Measurements from ENCODE around the gene DACH1.

The DACH1 gene

DNA sequence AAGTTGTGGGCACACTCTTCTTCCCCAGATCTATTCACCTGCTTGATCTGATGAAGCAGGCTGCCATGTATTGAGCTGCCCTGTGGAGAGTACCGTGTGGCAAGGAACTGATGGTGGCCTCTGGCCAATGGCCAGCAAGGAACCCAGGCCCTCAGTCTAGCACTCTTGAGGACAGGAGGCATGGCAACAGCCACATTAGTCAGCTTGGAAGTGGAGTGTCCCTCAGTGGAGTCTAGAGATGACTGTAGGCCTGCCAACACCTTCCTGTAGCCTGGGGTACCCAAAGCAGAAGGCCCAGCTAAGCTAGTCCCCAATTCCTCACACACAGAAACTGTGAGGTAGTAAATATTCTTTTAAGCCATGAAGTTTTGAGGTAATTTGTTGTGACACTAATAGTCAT, 412.5 kb downstream of the DACH1 start:
- no peak overlapping the region for H2AK5ac ChIP-seq (ENCODE audit: low read length)
- no peaks in the 10 kb centered on the region for H3K27me3 ChIP-seq (ENCODE audit: insufficient read depth, low read length)
- H2BK5ac ChIP-seq (ENCODE audit: low read depth, low read length, poor library complexity), result no peak overlapping the region
- no peak for DNase-seq
- H4K91ac ChIP-seq (ENCODE audit: low read depth, low read length), result no peak overlapping the region
- no peaks in the 10 kb centered on the region for H3K36me3 ChIP-seq (ENCODE audit: control insufficient read depth in 1 of 2, insufficient read depth in 2 of 2, low read length in 2 of 2)
- no CpG with 5 or more reads among the region's 1 CpG for WGBS (ENCODE audit: extremely low coverage, insufficient coverage, insufficient read length)
- no peak overlapping the region for H3K14ac ChIP-seq (ENCODE audit: low read length)
- H3K27ac ChIP-seq (ENCODE audit: low read depth, low read length), result no peak overlapping the region
- peaks cover 1% of the 10 kb centered on the region for H3K9me3 ChIP-seq (ENCODE audit: insufficient read depth, low read depth, low read length)
- no peak overlapping the region for H3K9ac ChIP-seq (ENCODE audit: low read length)
- H3K4me1 ChIP-seq (ENCODE audit: control insufficient read depth in 1 of 2, insufficient read depth in 2 of 2, low read length in 2 of 2), result no peaks in the 10 kb centered on the region
- H3K4me3 ChIP-seq (ENCODE audit: low read depth, low read length), result no peak overlapping the region
- H3K4ac ChIP-seq (ENCODE audit: low read depth, low read length), result no peak overlapping the region
- H2AFZ ChIP-seq (ENCODE audit: insufficient read depth, low read length, poor library complexity), result no peak overlapping the region
- H3K18ac ChIP-seq (ENCODE audit: low read length), result no peak overlapping the region
- H2BK120ac ChIP-seq (ENCODE audit: insufficient read depth, low read length, poor library complexity), result no peak overlapping the region
- no peaks in the 10 kb centered on the region for H3K79me1 ChIP-seq (ENCODE audit: low read length)
- H3K23ac ChIP-seq (ENCODE audit: low read length), result no peak overlapping the region
- H3K79me2 ChIP-seq (ENCODE audit: control insufficient read depth, insufficient read depth, low read length, poor library complexity), result no peaks in the 10 kb centered on the region
- no peak overlapping the region for H3K4me2 ChIP-seq (ENCODE audit: low read length)
- no peak overlapping the region for H4K8ac ChIP-seq (ENCODE audit: low read depth, low read length)
- H4K12ac ChIP-seq (ENCODE audit: low read depth, low read length), result no peak overlapping the region
- no peak overlapping the region for H2BK12ac ChIP-seq (ENCODE audit: low read length)

GRCh38 chr13:71448080-71448630, 418.8 kb downstream of the DACH1 start:
- H3K4ac ChIP-seq (ENCODE audit: low read depth, low read length), result no peak overlapping the region
- H3K18ac ChIP-seq (ENCODE audit: low read length), result no peak overlapping the region
- H3K23ac ChIP-seq (ENCODE audit: low read length), result no peak overlapping the region
- no peak overlapping the region for H4K12ac ChIP-seq (ENCODE audit: low read depth, low read length)
- no peak overlapping the region for H4K91ac ChIP-seq (ENCODE audit: low read depth, low read length)
- no peaks in the 10 kb centered on the region for H3K79me1 ChIP-seq (ENCODE audit: low read length)
- no peak overlapping the region for H2BK5ac ChIP-seq (ENCODE audit: low read depth, low read length, poor library complexity)
- H3K9me3 ChIP-seq (ENCODE audit: insufficient read depth, low read depth, low read length), result no peaks in the 10 kb centered on the region
- no peak overlapping the region for H2AFZ ChIP-seq (ENCODE audit: insufficient read depth, low read length, poor library complexity)
- H3K27me3 ChIP-seq (ENCODE audit: insufficient read depth, low read length), result no peaks in the 10 kb centered on the region
- no peak overlapping the region for H4K8ac ChIP-seq (ENCODE audit: low read depth, low read length)
- no peak overlapping the region for H3K4me2 ChIP-seq (ENCODE audit: low read length)
- H2BK12ac ChIP-seq (ENCODE audit: low read length), result no peak overlapping the region
- no peak overlapping the region for H3K4me3 ChIP-seq (ENCODE audit: low read depth, low read length)
- no peaks in the 10 kb centered on the region for H3K79me2 ChIP-seq (ENCODE audit: control insufficient read depth, insufficient read depth, low read length, poor library complexity)
- no peak overlapping the region for H2AK5ac ChIP-seq (ENCODE audit: low read length)
- H3K14ac ChIP-seq (ENCODE audit: low read length), result no peak overlapping the region
- H3K4me1 ChIP-seq (ENCODE audit: control insufficient read depth in 1 of 2, insufficient read depth in 2 of 2, low read length in 2 of 2), result no peaks in the 10 kb centered on the region
- H3K9ac ChIP-seq (ENCODE audit: low read length), result no peak overlapping the region
- DNase-seq, result no peak
- H3K27ac ChIP-seq (ENCODE audit: low read depth, low read length), result no peak overlapping the region
- no peak overlapping the region for H2BK120ac ChIP-seq (ENCODE audit: insufficient read depth, low read length, poor library complexity)
- H3K36me3 ChIP-seq (ENCODE audit: control insufficient read depth in 1 of 2, insufficient read depth in 2 of 2, low read length in 2 of 2), result no peaks in the 10 kb centered on the region
- no CpG with 5 or more reads among the region's 3 CpGs for WGBS (ENCODE audit: extremely low coverage, insufficient coverage, insufficient read length)

GRCh38 chr13:71437704-71438103, 429.3 kb downstream of the DACH1 start:
- H3K27me3 ChIP-seq (ENCODE audit: insufficient read depth, low read length), result no peaks in the 10 kb centered on the region
- H2AFZ ChIP-seq (ENCODE audit: insufficient read depth, low read length, poor library complexity), result no peak overlapping the region
- no peak overlapping the region for H3K14ac ChIP-seq (ENCODE audit: low read length)
- H3K27ac ChIP-seq (ENCODE audit: low read depth, low read length), result no peak overlapping the region
- no peak for DNase-seq
- no peaks in the 10 kb centered on the region for H3K79me2 ChIP-seq (ENCODE audit: control insufficient read depth, insufficient read depth, low read length, poor library complexity)
- H3K23ac ChIP-seq (ENCODE audit: low read length), result no peak overlapping the region
- H3K18ac ChIP-seq (ENCODE audit: low read length), result no peak overlapping the region
- no peak overlapping the region for H3K4me2 ChIP-seq (ENCODE audit: low read length)
- H4K91ac ChIP-seq (ENCODE audit: low read depth, low read length), result no peak overlapping the region
- H3K4ac ChIP-seq (ENCODE audit: low read depth, low read length), result no peak overlapping the region
- no peak overlapping the region for H4K8ac ChIP-seq (ENCODE audit: low read depth, low read length)
- no peak overlapping the region for H4K12ac ChIP-seq (ENCODE audit: low read depth, low read length)
- WGBS (ENCODE audit: extremely low coverage, insufficient coverage, insufficient read length), result no CpG with 5 or more reads among the region's 1 CpG
- H3K9me3 ChIP-seq (ENCODE audit: insufficient read depth, low read depth, low read length), result no peaks in the 10 kb centered on the region
- no peak overlapping the region for H2BK120ac ChIP-seq (ENCODE audit: insufficient read depth, low read length, poor library complexity)
- H3K4me1 ChIP-seq (ENCODE audit: control insufficient read depth in 1 of 2, insufficient read depth in 2 of 2, low read length in 2 of 2), result no peaks in the 10 kb centered on the region
- no peak overlapping the region for H2BK12ac ChIP-seq (ENCODE audit: low read length)
- H3K36me3 ChIP-seq (ENCODE audit: control insufficient read depth in 1 of 2, insufficient read depth in 2 of 2, low read length in 2 of 2), result no peaks in the 10 kb centered on the region
- H2AK5ac ChIP-seq (ENCODE audit: low read length), result no peak overlapping the region
- H3K79me1 ChIP-seq (ENCODE audit: low read length), result no peaks in the 10 kb centered on the region
- H3K9ac ChIP-seq (ENCODE audit: low read length), result no peak overlapping the region
- no peak overlapping the region for H3K4me3 ChIP-seq (ENCODE audit: low read depth, low read length)
- H2BK5ac ChIP-seq (ENCODE audit: low read depth, low read length, poor library complexity), result no peak overlapping the region

DNA sequence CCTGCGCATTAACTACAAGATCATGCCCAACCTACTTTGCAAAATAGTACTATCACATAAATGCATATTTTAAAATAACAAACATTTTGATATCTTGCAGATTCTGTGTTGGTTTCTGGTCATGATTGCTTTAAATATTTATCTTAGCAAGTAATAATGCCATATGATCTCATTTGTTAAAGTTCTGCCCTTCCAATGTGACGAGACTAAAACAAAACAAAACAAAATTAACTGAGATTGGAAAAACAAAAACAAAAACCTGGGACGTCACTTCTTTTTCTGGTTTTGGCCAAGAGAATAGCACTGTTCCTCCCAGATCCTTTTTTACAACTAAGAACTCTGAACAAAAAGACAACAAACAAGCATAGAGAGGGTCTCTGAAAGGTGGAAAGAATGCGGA, 436.3 kb downstream of the DACH1 start:
- Histone ChIP-seq H3K79me2 (ENCODE audit: control insufficient read depth, insufficient read depth, low read length, poor library complexity) (no peaks in the 10 kb centered on the region), H2AFZ (ENCODE audit: insufficient read depth, low read length, poor library complexity) (no peak overlapping the region), H4K12ac (ENCODE audit: low read depth, low read length) (no peak overlapping the region), H3K4me3 (ENCODE audit: low read depth, low read length) (no peak overlapping the region), H3K79me1 (ENCODE audit: low read length) (no peaks in the 10 kb centered on the region), H3K4me1 (ENCODE audit: control insufficient read depth in 1 of 2, insufficient read depth in 2 of 2, low read length in 2 of 2) (peaks cover 0 to 3% of the 10 kb centered on the region in 2 experiments), H3K9me3 (ENCODE audit: insufficient read depth, low read depth, low read length) (no peaks in the 10 kb centered on the region), H3K9ac (ENCODE audit: low read length) (no peak overlapping the region), H2BK120ac (ENCODE audit: insufficient read depth, low read length, poor library complexity) (no peak overlapping the region), H3K4ac (ENCODE audit: low read depth, low read length) (no peak overlapping the region), H3K4me2 (ENCODE audit: low read length) (no peak overlapping the region), H2BK5ac (ENCODE audit: low read depth, low read length, poor library complexity) (no peak overlapping the region), H4K91ac (ENCODE audit: low read depth, low read length) (no peak overlapping the region), H3K14ac (ENCODE audit: low read length) (no peak overlapping the region), H2AK5ac (ENCODE audit: low read length) (no peak overlapping the region), H4K8ac (ENCODE audit: low read depth, low read length) (no peak overlapping the region), H3K23ac (ENCODE audit: low read length) (no peak overlapping the region), H3K27ac (ENCODE audit: low read depth, low read length) (no peak overlapping the region), H2BK12ac (ENCODE audit: low read length) (no peak overlapping the region), H3K18ac (ENCODE audit: low read length) (no peak overlapping the region), H3K36me3 (ENCODE audit: control insufficient read depth in 1 of 2, insufficient read depth in 2 of 2, low read length in 2 of 2) (no peaks in the 10 kb centered on the region), H3K27me3 (ENCODE audit: insufficient read depth, low read length) (no peaks in the 10 kb centered on the region)
- no peak for DNase-seq
- WGBS (ENCODE audit: extremely low coverage, insufficient coverage, insufficient read length), result no CpG with 5 or more reads among the region's 4 CpGs
